GM18498 (cell line): Measurements from ENCODE around the gene PDZK1IP1.
"Not testable (repeated sequence)": the region's sequence is repeated elsewhere in the genome, so short reads cannot be mapped to it uniquely, and the experiment has no call there.

Source experiments
- ATAC-seq: cut with Tn5 transposase; IDR thresholded peaks from one replicate; pipeline ENCODE4 v1.9.1; 2021; ENCODE audit warnings: mild to moderate bottlenecking, moderate library complexity; ENCODE audit not compliant: unreplicated experiment

PDZK1IP1 gene

GRCh38 chr1:47140358-47140757, 49.5 kb downstream of the PDZK1IP1 start:
- not testable (repeated sequence) for ATAC-seq

- no peak for ATAC-seq
Observed at GRCh38 chr1:47137925-47138615, 51.8 kb downstream of the PDZK1IP1 start.

GRCh38 chr1:47137198-47137597, 52.6 kb downstream of the PDZK1IP1 start, which contains the start of gene CYP4A22:
TSS of gene CYP4A22 (plus strand) at chr1:47137441. CDS start at chr1:47137486, 45 bp downstream.
- ATAC-seq, result no peak
